ENCODE measurements around the gene ODC1. TPM values are rescaled to one million over a fixed set of nuclear protein-coding genes. Genes with fewer than 3 reads are reported as not detected.

The ODC1 gene
- total RNA-seq, 1 donor from 2014 or later, result 16.2 TPM

Other genes starting within 250 kb of the ODC1 start
- 27.5 TPM for gene HPCAL1, start 145.4 kb downstream of the ODC1 start, total RNA-seq
- 8.0 TPM for gene NOL10, start 241.6 kb upstream of the ODC1 start, total RNA-seq

Measured in left lobe of liver (tissue), 1 donor.